Stimulated activated naive CD8-positive, alpha-beta T cell treated with anti-CD3 and anti-CD28 coated beads, Interleukin-15, Interleukin-2, amounts not matched to agents 100 ng/mL and 50 ng/mL, for 24 hours (primary cell): ENCODE measurements around the gene C3orf52.
"Not testable (repeated sequence)": the region's sequence is repeated elsewhere in the genome, so short reads cannot be mapped to it uniquely, and the experiment has no call there.

Experiments
- H3K27ac Mint-ChIP-seq: one replicate; pipeline ENCODE4 v1.8.0; 2021; ENCODE audit warnings: mild to moderate bottlenecking, mixed read lengths
- H3K27me3 Mint-ChIP-seq: one replicate; pipeline ENCODE4 v1.8.0; 2021; ENCODE audit warnings: mixed read lengths
- H3K36me3 Mint-ChIP-seq: one replicate; pipeline ENCODE4 v1.8.0; 2021; ENCODE audit warnings: low read depth, mixed read lengths
- H3K4me1 Mint-ChIP-seq: one replicate; pipeline ENCODE4 v1.8.0; 2021; ENCODE audit warnings: low read depth, mixed read lengths
- H3K4me3 Mint-ChIP-seq: one replicate; pipeline ENCODE4 v1.8.0; 2021; ENCODE audit warnings: mild to moderate bottlenecking, mixed read lengths
- H3K9me3 Mint-ChIP-seq: one replicate; pipeline ENCODE4 v1.8.0; 2021; ENCODE audit warnings: mixed read lengths

The C3orf52 gene, protein sequence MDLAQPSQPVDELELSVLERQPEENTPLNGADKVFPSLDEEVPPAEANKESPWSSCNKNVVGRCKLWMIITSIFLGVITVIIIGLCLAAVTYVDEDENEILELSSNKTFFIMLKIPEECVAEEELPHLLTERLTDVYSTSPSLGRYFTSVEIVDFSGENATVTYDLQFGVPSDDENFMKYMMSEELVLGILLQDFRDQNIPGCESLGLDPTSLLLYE

DNA sequence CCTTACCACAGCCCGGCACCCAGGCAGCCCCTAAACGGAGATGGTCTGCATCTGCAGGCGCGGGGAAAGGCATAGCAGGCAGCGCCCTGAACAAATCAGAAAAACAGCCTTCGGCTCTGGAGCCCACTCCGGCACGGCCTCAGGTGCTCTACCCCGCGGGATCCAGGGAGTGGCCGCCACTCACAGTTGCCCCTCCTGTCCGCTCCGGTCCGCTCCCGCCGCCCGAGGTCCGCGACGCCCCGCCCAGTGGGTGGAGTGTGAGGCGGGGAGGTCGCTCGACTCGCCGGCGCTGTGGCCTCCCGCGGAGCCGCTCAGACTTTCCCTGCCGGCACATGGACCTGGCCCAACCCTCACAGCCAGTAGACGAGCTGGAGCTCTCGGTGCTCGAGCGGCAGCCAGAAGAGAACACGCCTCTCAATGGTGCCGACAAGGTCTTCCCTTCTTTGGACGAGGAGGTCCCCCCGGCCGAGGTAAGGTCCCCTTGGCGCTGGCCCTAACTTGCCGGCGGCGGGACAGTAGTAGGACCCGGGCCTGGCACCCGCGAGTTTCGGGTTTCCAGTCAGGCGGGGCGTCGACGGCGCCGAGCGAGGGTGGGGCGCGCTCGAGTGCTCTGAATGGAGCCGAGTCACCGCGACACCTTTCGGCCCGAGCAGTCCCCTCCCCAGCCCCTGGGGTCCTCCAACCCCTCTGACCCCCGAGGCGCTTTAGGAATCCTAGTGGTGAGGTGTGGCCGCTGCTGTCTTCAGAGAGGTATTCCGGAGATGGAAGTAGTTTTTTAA is at the start of gene C3orf52:
Gene C3orf52 (plus strand): TSS at position 314 of the 779 bp plus-strand sequence. CDS start 19 bp downstream, at position 333.
- H3K27ac Mint-ChIP-seq = peak within 1 kb of the TSS; percentile 56
- H3K36me3 Mint-ChIP-seq = no peaks in the 10 kb centered on the region
- H3K4me1 Mint-ChIP-seq = peaks cover 20% of the 10 kb centered on the region
- H3K4me3 Mint-ChIP-seq = peak within 1 kb of the TSS; percentile 81
- H3K9me3 Mint-ChIP-seq = no peaks in the 10 kb centered on the region
- peaks cover 24% of the 10 kb centered on the region for H3K27me3 Mint-ChIP-seq

DNA sequence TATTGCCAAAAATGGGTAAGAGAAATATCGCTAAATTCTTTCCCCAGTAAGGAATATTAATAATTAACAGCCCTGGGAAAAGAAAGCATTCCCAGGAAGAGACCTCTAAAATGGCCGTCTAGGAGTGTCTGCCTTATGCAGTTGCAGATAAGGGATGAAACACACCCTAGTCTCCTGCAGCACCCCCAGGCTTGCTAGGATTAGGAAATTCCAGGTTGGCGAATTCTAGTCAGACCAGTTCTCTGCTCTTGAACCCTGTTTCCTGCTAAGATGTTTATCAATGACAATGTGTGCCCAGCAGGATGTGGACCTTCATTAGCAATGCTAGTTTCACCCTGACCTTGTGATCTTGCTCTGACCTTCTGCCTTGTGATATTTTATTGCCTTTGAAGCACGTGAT is 49.0 kb upstream of the C3orf52 start:
- not testable (repeated sequence) for H3K4me3 Mint-ChIP-seq, H3K4me1 Mint-ChIP-seq, H3K27me3 Mint-ChIP-seq, H3K36me3 Mint-ChIP-seq, H3K27ac Mint-ChIP-seq, H3K9me3 Mint-ChIP-seq

DNA sequence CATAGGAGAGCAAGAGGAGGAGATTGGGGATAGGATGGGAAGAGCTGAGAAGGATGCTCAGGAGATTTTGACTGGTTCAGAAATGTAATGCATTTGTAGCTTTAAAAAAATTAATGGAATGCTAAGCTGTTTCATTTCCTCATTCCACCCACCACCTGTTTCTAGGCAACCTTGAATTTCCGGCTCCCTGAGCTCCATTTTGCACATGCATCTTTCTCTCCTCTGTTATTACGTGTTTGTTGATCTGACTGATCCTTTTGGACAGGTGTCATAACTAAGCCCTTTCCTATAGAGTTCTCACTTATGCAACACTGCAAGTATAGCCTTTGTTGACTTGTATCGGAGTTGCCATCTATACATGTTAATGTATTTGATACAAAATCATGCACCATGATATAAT is 47.3 kb upstream of the C3orf52 start:
- Mint-ChIP-seq H3K4me1 (no peaks in the 10 kb centered on the region), H3K9me3 (peaks cover 3% of the 10 kb centered on the region), H3K27ac (no peak overlapping the region), H3K36me3 (no peaks in the 10 kb centered on the region), H3K4me3 (no peak overlapping the region), H3K27me3 (no peaks in the 10 kb centered on the region)

DNA sequence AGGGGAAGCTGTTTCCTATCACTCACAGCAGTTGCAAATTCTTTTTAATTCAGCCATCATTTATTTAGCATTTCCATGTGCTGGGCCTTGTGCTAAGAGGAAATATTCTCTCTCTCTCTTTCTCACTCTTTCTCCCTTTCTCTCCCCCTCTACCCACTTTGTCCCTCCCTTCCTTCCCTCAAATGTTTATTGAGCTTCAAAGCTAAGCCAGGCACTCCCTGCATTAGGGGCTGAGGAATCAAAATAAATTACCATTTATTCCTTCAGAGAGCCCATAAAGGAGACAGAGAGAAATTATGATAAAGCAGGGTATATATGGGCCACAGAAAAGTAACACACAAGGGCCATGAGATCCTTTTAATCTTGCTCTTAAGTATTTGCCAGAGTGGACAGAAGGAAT is 44.9 kb upstream of the C3orf52 start:
- Mint-ChIP-seq H3K4me1 (no peaks in the 10 kb centered on the region), H3K9me3 (peaks cover 3% of the 10 kb centered on the region), H3K27me3 (no peaks in the 10 kb centered on the region), H3K4me3 (no peak overlapping the region), H3K27ac (no peak overlapping the region), H3K36me3 (no peaks in the 10 kb centered on the region)

DNA sequence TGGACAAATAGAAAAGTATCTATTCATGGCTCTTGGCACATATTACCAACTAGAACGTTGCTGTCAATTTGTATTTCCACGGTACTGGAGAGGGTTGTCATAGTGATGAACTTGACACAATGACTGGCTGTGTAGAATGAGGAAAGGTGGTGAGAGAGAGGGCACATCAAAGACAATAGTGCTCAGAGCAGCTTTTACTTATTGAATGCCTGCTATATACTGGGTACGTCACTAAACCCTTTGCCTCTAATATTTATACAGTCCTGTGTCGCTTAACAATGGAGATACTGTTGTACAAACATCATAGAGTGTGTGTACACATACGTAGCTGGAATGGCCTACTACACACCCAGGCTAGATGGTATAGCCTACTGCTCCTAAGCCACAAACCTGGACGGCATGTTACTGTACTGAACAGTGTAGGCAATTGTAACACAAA is 43.3 kb upstream of the C3orf52 start:
- Mint-ChIP-seq H3K27ac (no peak overlapping the region), H3K27me3 (no peaks in the 10 kb centered on the region), H3K4me3 (no peak overlapping the region), H3K9me3 (no peaks in the 10 kb centered on the region), H3K36me3 (no peaks in the 10 kb centered on the region), H3K4me1 (no peaks in the 10 kb centered on the region)

DNA sequence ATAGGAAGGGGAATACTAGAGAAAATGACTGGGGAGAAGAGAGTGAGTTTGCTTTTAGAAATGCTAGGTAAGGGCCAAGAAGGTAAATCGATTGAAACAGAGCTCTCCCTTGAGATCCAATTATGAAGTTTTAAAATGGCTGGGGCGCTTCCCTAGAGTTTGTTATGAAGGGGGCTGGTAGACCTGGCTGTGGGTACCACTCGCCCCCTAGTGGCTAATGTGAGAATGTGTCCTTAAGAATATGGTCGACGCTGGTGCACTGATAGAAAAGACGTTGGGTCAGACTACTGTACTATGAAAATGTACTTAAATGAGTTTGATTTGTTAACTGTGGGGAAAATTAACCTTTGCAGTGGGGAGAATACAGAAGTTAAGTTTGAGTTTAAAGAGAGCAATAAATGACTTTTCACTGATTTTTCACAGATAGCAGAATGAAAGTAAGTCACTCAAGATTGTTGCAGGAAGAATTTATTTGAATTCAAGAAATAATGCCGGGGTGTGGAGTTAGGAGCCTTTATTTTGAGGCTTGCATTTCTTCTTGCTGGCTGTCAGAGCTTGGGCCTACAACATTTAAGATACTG is 42.5 kb upstream of the C3orf52 start:
- H3K4me1 Mint-ChIP-seq = no peaks in the 10 kb centered on the region
- H3K9me3 Mint-ChIP-seq = no peaks in the 10 kb centered on the region
- no peaks in the 10 kb centered on the region for H3K27me3 Mint-ChIP-seq
- H3K36me3 Mint-ChIP-seq = no peaks in the 10 kb centered on the region
- no peak overlapping the region for H3K27ac Mint-ChIP-seq
- no peak overlapping the region for H3K4me3 Mint-ChIP-seq

DNA sequence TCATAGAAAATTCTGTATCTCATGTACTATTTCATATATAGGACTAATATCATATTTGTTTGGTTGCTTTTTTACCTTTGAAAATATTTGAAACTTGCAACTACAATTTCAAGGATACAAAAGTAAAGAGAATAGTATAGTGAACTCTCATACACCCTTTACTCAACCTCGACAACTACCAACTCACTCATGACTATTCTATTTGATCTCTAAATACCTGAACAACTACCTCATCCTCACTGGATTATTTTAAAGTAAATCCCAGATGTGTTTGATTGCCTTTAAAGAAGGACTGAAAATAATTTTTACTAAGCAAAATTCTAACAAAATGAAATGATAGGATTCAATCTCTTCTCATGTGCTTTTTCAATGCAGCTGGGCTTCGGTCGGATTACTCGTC is 39.6 kb upstream of the C3orf52 start:
- H3K9me3 Mint-ChIP-seq = no peaks in the 10 kb centered on the region
- H3K27ac Mint-ChIP-seq = no peak overlapping the region
- H3K4me1 Mint-ChIP-seq = no peaks in the 10 kb centered on the region
- H3K4me3 Mint-ChIP-seq = no peak overlapping the region
- no peaks in the 10 kb centered on the region for H3K36me3 Mint-ChIP-seq
- no peaks in the 10 kb centered on the region for H3K27me3 Mint-ChIP-seq

DNA sequence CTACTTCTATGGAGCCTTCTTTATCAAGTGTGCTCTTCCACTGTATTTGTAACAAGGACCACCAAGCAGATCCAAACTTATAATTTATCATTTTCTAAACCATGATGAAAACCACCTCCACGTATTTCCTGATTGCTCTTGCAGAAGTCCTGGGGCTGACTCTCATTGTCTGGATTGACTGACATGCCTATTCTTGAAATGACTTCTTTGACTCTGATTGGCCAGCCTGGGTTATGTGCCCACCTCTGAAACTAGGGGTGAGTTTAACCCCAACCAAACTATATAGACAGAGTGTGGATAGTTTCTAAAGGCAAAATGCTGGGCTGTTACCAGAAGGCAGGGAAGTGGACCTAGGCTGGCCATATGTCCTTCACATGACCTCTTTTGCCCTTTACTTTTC is 38.9 kb upstream of the C3orf52 start:
- Mint-ChIP-seq H3K4me1 (no peaks in the 10 kb centered on the region), H3K27me3 (no peaks in the 10 kb centered on the region), H3K4me3 (no peak overlapping the region), H3K27ac (no peak overlapping the region), H3K9me3 (no peaks in the 10 kb centered on the region), H3K36me3 (no peaks in the 10 kb centered on the region)

DNA sequence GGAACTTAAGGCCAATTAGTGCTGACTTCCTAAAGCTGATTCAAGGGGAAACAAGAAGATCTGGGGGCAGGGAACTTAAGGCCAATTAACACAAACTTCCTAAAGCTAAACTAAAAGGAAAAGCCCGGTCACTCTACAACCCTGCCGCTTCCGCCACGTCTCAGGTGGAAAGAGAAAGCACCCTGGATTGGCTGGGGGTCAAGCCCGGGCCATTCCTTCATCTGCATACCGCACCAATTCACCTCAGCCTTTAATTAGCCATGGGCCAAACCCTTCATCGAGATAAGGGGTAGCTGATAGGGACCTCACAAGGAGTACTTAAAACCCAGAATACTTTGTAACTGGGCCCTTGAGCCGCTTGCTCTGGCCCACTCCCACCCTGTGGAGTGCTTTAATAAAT is 37.3 kb upstream of the C3orf52 start:
- no peak overlapping the region for H3K27ac Mint-ChIP-seq
- no peak overlapping the region for H3K4me3 Mint-ChIP-seq
- H3K27me3 Mint-ChIP-seq = peaks cover 3% of the 10 kb centered on the region
- H3K36me3 Mint-ChIP-seq = no peaks in the 10 kb centered on the region
- no peaks in the 10 kb centered on the region for H3K4me1 Mint-ChIP-seq
- H3K9me3 Mint-ChIP-seq = no peaks in the 10 kb centered on the region

DNA sequence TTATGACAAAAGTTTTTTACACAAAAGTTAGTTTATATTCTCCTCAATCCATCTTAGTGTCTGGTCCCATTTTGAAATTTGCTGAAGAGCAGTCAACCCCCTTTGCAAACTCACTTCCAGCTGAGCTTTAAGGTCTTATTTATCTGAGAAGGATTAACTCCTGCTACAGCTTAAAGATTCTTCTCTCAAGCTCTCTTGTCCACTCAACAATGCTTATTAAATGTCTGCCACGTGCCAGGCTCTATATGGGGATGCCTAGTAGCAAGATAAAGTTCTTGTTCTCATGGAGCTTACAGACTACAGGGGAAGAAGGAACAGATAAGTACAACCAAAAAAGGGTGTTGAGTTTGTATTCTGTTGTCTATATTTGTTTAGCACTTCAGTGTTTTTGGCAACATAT is 33.0 kb upstream of the C3orf52 start:
- Mint-ChIP-seq H3K36me3 (no peaks in the 10 kb centered on the region), H3K4me1 (peaks cover 9% of the 10 kb centered on the region), H3K4me3 (no peak overlapping the region), H3K9me3 (no peaks in the 10 kb centered on the region), H3K27ac (no peak overlapping the region), H3K27me3 (peaks cover 5% of the 10 kb centered on the region)

DNA sequence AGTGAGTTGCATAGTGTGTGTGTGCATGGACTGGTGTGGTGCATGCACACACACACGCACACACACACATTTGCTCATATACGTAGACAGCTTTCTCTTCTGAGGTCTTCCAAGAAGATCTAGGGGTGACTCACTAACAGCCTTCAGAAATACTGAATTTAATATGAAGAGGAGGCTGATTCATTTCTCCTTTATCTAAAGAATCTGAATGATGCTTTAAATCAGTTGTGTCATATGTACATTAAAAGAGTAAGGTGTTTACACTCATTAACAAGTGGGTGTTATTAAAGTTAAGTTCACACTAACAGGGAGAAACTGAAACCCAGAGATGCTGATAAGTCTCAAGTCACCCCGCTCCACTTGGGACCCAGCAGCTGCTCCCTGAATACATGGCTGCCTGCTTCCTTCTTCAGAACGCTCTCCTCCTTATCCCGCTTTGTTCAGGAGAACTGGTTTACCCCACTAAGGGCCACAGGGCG is 29.7 kb upstream of the C3orf52 start:
- Mint-ChIP-seq H3K9me3 (peaks cover 6% of the 10 kb centered on the region), H3K27ac (peak overlapping the region; percentile 4), H3K4me3 (no peak overlapping the region), H3K4me1 (peaks cover 9% of the 10 kb centered on the region), H3K27me3 (peaks cover 5% of the 10 kb centered on the region), H3K36me3 (no peaks in the 10 kb centered on the region)

DNA sequence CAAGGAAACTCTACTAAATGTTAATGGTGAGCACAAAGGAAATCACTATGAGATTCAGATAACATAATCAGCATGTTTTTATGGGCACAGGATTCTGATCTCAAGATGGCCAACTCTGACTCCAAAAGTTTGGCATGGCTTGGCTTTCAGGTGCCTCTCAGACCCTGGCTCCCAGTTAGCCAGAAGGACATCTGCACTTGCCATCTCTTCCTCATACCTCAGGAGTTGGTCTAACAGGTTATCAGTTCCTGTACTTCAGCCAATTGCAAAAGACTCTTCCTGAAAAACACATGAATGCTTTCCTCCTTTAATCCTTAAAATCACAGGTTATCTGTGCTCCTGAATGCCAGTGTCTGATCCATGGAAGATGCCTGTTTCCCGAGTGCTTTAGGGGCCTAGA is 26.7 kb upstream of the C3orf52 start:
- H3K27ac Mint-ChIP-seq = no peak overlapping the region

DNA sequence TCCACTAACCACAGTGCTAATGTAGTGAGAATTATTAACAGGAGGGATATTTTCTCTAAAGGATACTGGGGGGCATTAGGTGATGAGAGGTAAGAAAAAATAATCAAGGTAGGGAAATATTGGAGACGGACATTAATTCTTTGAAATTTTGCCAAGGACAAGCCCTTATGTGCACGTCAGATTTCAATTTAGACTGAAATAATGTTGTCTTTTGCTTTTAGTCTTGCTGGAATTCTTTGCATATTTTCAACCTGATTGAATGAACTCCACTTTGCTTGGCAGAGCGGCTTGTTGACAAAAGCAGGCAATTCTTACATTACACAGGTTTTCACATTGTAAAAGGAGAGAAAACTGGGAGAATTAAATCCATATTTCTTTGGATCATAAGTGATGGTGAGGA is 25.0 kb upstream of the C3orf52 start:
- Mint-ChIP-seq H3K9me3 (peaks cover 6% of the 10 kb centered on the region), H3K27me3 (peaks cover 3% of the 10 kb centered on the region), H3K27ac (no peak overlapping the region), H3K4me1 (peaks cover 9% of the 10 kb centered on the region), H3K4me3 (no peak overlapping the region), H3K36me3 (no peaks in the 10 kb centered on the region)

More for the DNA sequence above, 26.7 kb upstream of the C3orf52 start:
- Mint-ChIP-seq H3K27me3 (peaks cover 3% of the 10 kb centered on the region), H3K4me3 (no peak overlapping the region), H3K36me3 (no peaks in the 10 kb centered on the region), H3K9me3 (peaks cover 6% of the 10 kb centered on the region), H3K4me1 (peaks cover 9% of the 10 kb centered on the region)

DNA sequence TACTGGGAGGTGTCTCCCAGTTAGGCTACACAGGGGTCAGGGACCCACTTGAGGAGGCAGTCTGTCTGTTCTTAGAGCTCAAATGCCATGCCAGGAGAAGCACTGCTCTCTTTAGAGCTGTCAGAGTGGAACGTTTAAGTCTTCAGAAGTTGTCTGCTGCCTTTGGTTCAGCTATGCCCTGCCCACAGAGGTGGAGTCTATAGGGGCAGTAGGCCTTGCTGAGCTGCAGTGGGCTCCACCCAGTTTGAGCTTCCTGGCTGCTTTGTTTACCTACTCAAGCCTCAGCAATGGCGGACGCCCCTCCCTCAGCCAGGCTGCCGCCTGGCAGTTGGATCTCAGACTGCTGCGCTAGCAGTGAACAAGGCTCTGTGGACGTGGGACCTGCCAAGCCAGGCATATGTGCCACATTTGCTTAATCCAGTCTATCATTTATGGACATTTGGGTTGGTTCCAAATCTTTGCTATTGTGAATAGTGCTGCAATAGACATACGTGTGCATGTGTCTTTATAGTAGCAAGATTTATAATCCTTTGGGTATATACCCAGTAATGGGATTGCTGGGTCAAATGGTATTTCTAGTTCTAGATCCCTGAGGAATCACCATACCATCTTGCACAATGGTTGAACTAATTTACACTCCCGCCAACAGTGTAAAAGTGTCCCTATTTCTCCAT is 13.7 kb upstream of the C3orf52 start:
- H3K9me3 Mint-ChIP-seq, H3K36me3 Mint-ChIP-seq, H3K27ac Mint-ChIP-seq, H3K27me3 Mint-ChIP-seq: not testable (repeated sequence)
- Mint-ChIP-seq H3K4me3 (peak overlapping the region; percentile 21), H3K4me1 (peaks cover 30% of the 10 kb centered on the region)

DNA sequence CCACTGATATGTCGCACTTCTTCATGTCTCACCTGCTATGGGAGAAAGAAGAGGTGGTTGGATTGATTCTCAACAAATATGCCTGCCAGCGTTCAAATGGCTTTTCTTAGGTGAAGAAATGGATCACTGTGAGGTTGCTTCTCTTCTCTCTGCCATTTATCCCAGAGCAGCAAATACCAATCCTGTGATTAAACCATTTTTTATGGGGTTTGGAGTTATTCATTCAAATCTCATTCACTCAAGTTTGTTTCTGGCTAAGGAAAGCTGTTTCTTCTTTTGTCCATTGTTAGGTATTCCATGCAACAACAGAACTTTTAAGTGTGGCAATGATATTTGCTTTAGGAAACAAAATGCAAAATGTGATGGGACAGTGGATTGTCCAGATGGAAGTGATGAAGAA is 12.2 kb upstream of the C3orf52 start:
- H3K27me3 Mint-ChIP-seq = no peaks in the 10 kb centered on the region
- no peaks in the 10 kb centered on the region for H3K36me3 Mint-ChIP-seq
- peaks cover 30% of the 10 kb centered on the region for H3K4me1 Mint-ChIP-seq
- H3K4me3 Mint-ChIP-seq = no peak overlapping the region
- H3K9me3 Mint-ChIP-seq = no peaks in the 10 kb centered on the region
- no peak overlapping the region for H3K27ac Mint-ChIP-seq
